ENCODE results near the gene HERC2.
"Not testable (repeated sequence)": the region's sequence is repeated elsewhere in the genome, so short reads cannot be mapped to it uniquely, and the experiment has no call there.

HERC2 gene, protein sequence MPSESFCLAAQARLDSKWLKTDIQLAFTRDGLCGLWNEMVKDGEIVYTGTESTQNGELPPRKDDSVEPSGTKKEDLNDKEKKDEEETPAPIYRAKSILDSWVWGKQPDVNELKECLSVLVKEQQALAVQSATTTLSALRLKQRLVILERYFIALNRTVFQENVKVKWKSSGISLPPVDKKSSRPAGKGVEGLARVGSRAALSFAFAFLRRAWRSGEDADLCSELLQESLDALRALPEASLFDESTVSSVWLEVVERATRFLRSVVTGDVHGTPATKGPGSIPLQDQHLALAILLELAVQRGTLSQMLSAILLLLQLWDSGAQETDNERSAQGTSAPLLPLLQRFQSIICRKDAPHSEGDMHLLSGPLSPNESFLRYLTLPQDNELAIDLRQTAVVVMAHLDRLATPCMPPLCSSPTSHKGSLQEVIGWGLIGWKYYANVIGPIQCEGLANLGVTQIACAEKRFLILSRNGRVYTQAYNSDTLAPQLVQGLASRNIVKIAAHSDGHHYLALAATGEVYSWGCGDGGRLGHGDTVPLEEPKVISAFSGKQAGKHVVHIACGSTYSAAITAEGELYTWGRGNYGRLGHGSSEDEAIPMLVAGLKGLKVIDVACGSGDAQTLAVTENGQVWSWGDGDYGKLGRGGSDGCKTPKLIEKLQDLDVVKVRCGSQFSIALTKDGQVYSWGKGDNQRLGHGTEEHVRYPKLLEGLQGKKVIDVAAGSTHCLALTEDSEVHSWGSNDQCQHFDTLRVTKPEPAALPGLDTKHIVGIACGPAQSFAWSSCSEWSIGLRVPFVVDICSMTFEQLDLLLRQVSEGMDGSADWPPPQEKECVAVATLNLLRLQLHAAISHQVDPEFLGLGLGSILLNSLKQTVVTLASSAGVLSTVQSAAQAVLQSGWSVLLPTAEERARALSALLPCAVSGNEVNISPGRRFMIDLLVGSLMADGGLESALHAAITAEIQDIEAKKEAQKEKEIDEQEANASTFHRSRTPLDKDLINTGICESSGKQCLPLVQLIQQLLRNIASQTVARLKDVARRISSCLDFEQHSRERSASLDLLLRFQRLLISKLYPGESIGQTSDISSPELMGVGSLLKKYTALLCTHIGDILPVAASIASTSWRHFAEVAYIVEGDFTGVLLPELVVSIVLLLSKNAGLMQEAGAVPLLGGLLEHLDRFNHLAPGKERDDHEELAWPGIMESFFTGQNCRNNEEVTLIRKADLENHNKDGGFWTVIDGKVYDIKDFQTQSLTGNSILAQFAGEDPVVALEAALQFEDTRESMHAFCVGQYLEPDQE (N-terminal part only)

DNA sequence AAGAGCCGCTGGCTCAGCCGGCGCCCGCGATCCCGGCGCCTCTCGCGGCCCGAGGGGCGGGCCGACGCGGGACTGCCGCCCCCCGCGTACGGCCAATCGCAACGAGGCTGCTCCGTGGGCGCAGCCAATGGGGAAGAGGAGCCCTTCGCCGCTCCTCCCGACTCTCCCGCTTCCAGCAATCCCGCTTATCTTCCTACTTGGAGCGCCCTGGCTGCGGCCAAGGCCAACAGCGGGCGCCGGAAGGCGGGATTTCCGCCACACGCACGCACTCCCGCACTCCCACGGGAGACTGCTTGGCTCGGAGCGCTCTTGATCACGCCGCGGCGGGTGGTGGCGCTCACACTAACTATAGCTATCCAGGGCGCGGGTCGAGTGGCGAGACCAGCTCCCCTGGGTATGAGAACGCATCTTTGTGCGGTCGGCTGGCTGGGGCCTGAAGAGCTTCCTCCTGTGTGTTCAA lies at the start of gene HERC2:
Gene HERC2, minus strand, starts transcription at position 51 of the 460 bp plus-strand sequence. CDS start 746 bp downstream, outside the sequence.
- DNase-seq (ENCODE audit: low read depth) = not testable (repeated sequence)

- DNase-seq (ENCODE audit: low read depth) = not testable (repeated sequence)
Observed at GRCh38 chr15:28365502-28365901, 43.5 kb upstream of the HERC2 start.

GRCh38 chr15:28357984-28358383 lies 36.0 kb upstream of the HERC2 start, which contains the start of gene GOLGA6L24:
GOLGA6L24 (minus strand) TSS chr15:28358084; CDS start chr15:28358023, 61 bp downstream.
- DNase-seq (ENCODE audit: low read depth) = not testable (repeated sequence)

GRCh38 chr15:28321358-28322078 lies 461 bp downstream of the HERC2 start:
- not testable (repeated sequence) for DNase-seq (ENCODE audit: low read depth)

GRCh38 chr15:28319725-28320124 lies 2.3 kb downstream of the HERC2 start:
- DNase-seq (ENCODE audit: low read depth) = not testable (repeated sequence)

GRCh38 chr15:28318828-28319227 lies 3.2 kb downstream of the HERC2 start:
- not testable (repeated sequence) for DNase-seq (ENCODE audit: low read depth)

DNA sequence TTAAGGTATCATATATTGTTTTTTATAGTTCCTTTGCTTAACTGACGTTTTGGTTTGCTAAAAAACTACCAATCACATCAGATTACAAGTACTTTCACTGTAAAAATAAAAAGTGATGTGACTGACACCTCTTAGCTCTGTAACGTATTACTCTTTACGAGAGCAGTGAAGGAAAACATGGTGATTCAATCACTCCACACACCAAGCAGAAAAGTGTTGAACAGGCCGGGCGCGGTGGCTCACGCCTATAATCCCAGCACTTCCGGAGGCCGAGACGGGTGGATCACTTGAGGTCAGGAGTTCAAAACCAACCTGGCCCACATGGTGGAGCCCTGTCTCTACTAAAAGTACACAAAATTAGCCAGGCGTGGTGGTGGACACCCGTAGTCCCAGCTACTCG lies 3.9 kb downstream of the HERC2 start:
- DNase-seq (ENCODE audit: low read depth) = not testable (repeated sequence)

GRCh38 chr15:28316958-28317357 lies 5.0 kb downstream of the HERC2 start:
- DNase-seq (ENCODE audit: low read depth) = not testable (repeated sequence)

DNA sequence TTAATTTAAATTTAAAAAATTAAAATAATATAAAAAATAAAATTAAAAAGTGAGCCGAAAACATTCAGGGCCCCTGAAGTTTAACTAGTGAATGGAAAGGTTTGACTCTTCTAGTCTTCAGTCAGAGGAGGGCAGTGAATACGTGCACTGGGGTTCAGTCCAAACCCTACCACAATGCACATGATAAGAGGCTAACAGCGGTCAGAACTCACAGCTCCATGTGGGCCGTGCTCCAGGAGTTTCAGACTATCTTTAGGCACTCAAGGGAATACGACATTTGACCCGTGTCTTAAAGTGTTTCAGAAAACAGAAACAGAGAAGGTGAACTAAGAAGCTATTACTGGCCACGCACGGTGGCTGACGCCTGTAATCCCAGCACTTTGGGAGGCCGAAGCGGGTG lies 11.5 kb downstream of the HERC2 start:
- DNase-seq (ENCODE audit: low read depth) = not testable (repeated sequence)

DNA sequence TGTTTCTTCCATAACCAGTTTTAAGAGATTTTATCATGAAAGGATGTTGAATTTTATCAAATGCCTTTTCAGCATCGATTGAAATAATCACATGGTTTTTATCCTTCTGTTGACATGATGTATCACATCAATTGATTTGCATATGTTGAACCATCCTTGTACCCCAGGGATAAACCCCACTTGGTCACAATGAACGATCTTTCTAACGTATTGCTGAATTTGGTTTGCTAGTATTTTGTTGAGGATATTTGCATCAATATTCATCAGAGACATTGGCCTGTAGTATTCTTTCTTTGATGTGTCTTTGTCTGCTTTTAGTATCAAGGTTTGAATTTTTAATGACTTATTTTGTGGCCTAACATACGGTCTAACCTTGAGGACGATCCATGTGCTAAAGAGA lies 13.3 kb downstream of the HERC2 start:
- DNase-seq (ENCODE audit: low read depth) = not testable (repeated sequence)

DNA sequence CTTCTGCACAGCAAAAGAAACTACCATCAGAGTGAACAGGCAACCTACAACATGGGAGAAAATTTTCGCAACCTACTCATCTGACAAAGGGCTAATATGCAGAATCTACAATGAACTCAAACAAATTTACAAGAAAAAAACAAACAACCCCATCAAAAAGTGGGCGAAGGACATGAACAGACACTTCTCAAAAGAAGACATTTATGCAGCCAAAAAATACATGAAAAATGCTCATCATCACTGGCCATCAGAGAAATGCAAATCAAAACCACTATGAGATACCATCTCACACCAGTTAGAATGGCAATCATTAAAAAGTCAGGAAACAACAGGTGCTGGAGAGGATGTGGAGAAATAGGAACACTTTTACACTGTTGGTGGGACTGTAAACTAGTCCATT lies 16.3 kb downstream of the HERC2 start:
- not testable (repeated sequence) for DNase-seq (ENCODE audit: low read depth)

GRCh38 chr15:28297434-28297833 lies 24.5 kb downstream of the HERC2 start:
- not testable (repeated sequence) for DNase-seq (ENCODE audit: low read depth)

DNA sequence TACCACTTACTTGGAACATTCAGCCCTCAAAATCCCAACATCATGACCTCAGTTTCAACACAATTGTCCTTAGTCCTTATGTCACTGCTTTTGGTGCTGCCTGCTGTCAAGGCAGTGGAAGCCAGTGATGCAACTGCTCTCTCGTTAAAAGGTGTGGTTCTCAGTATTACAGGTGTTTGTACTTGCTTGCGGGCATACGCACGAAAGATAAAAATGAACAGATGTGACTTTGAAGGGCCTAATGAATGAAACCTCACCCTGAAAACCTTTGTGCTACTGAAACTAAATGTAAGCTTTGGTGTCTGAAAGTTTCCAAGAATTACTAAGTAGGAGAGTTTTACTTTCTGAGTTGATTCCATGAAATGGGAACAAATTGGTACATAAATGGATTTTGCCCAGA lies 25.2 kb downstream of the HERC2 start:
- DNase-seq (ENCODE audit: low read depth) = not testable (repeated sequence)

GRCh38 chr15:28295009-28295563 lies 26.9 kb downstream of the HERC2 start:
- DNase-seq (ENCODE audit: low read depth) = not testable (repeated sequence)

DNA sequence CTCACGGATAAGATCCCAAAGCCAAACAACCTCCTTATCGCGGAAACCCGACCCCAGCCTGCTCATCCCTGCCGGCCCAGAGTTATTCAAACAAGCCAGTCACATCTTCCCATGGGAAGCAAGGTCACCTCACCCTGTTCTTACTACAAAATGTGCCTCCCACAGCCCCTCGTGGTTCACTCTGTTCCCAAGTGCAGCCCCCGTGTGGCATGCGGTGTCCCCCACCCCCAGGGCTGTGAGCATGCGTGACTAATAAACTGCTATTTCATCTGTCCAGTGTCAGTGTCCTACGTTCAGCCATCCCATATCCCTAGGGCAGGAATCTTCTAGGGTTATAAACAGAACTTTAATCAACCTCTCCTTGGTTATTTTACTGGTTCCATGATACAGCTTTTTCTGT lies 27.4 kb downstream of the HERC2 start:
- DNase-seq (ENCODE audit: low read depth) = not testable (repeated sequence)

DNA sequence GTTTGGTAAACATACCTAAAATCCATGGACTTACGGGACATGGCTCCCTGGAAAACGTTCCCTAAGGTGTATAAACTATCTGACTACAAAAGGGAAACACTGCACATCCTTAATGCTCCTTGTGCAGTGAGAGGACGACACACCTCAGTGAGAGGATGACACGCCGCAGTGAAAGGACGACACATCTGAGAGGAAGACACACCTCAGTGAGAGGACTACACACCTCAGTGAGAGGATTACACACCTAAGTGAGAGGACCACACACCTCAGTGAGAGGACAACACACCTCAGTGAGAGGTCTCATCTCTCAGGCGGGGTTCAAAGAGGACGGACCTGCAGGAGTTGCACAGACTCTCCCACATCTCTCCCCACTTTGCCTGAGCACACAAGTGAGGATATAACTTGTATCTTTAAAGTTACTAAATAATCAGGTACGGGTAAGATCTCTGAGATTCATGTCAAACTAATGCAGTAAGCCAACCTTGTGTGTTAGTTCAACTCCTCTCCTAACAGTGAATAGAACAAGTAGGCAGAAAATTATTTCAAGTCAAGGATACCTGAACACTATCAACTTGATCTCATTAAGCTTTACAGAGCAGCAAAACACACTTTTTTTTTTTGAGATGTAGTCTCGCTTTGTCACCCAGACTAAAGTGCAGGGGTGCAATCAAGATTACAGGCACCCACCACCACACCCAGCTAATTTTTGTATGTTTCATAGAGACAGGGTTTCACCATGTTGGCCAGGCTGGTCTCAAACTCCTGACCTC lies 32.1 kb downstream of the HERC2 start:
- no peak for DNase-seq (ENCODE audit: low read depth)

DNA sequence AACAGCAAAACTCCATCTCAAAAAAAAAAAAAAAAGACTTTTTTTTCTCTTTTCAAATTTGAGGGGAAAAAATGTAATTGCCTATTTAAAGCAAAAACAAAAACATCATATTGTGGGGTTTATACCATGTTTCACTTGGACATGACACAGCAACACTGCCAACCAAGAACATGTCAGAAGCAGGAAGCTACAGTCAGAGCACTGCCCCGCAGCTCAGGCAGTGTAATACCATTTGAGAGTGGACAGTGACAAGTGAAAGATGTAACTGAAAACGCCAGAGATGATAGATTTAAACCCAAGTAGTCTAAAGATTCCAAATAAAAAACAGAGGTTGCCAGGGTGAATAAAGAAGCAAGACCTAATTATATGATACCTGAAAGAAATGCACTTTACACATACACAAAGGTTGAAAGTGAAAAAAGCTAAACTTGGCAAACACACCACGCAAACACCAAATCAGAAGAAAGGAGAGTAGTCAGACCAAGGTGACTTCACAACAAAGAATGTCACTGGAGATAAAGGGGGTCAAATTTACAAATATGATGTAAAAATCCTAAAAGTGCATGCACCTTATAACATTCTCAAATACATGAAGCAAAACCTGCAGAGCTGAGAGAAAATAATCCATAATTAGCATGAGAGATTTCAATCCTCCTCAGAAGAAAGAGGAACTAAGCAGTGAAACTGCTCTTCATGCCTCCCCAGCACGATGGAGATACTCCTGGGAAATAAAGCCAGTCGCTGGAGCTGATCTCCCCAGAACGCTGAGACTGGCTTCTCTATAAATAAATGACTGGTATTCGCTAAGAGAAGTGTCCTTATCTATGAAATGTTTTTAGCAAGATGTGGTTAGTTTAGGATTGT lies 32.9 kb downstream of the HERC2 start:
- DNase-seq (ENCODE audit: low read depth) = not testable (repeated sequence)

DNA sequence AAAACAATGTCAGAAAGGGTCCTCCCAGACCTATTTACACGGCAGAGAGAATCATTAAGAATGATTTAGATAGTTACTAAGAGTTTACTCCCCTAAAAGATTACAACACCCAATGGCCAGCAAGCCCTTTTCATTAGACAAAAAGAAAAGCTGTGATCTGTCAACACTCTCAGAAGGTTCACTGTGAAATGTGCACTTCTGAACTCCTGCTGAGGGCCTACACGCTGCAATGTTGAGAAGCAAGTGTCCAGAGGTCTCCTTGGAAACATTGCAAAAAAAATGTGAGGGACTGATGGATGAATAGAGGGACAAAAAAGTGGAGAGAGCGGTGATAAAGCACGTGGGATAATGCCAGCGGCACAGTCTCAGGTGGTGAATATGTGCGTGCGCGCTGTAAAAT lies 35.3 kb downstream of the HERC2 start:
- DNase-seq (ENCODE audit: low read depth) = not testable (repeated sequence)

DNA sequence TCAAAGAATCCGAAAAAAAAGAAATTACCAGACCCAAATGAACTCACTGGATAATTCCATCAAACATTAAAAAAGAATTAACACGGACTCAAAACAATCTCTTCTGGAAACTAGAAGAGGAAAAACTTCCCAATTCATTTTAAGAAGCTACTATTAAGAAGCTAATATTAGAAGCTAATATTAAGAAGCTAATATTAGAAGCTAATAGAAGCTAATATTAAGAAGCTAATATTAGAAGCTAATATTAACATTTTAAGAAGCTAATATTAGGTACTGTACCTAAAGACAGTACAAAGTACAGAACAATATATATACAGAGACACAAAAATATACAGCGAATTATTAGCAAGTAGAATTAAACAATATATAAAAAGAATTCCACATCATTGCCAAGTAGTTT lies 35.9 kb downstream of the HERC2 start:
- DNase-seq (ENCODE audit: low read depth) = no peak

Data from GM04504 (cell line).